HG02588 (cell line): ENCODE measurements around the gene ANXA5.
"Not testable (repeated sequence)": the region's sequence is repeated elsewhere in the genome, so short reads cannot be mapped to it uniquely, and the experiment has no call there.

Experiments used
- ATAC-seq: cut with Tn5 transposase; IDR thresholded peaks from one replicate; pipeline ENCODE4 v1.9.1; 2021; ENCODE audit warnings: mild to moderate bottlenecking, moderate library complexity; ENCODE audit not compliant: unreplicated experiment

The ANXA5 gene

DNA sequence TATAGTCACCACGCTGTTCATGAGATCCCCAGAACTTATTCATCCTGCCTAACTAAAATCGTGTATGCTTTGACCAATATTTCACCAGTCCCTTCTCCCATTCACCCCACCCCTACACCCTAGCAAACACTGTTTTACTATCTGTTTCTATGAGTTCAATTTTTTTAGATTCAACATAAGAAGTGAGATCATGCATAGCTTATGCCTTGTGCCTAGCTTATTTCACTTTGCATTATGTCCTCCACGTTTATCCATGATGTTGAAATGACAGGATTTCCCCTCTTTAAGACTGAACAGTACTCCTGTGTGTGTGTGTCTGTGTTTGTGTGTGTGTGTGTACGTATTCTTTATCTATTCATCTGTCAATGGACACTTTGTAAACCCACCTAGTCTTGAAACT is 16.8 kb downstream of the ANXA5 start:
- no peak for ATAC-seq

DNA sequence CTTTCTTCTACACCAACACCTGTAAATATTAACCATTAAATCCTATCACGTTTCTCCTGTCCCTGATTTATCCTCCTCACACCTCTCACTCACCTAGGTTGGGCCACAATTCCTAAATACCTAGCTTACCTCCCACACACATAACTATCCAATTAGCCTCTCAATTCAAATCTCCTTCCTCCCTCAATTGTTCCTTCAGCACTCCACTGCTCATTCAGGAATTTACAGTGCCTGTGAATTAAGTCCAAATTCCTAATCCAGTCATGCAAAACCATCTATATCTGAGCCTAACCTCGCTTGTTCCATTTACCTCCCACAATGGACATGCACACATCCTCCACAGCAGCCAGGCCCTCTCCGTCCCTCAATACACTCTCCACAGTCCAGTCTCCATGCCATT is 17.5 kb downstream of the ANXA5 start:
- no peak for ATAC-seq

DNA sequence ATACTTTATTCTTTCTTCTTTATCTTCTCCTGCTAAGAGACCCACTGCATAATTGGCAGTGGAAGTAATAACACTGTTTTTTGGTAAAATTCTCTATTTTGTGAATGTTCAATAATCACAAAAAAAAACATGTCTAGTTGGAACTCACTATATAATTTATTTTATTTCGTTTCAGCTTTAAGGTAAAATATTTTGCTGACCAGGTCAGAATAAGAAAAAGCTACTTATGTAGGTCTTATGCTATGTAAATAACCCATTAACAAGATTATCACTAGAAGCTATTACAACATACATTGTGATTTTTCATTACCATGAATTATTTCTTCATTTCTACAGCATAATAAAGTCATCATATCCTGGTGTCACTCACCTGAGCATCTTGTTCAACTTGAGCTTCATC is 19.3 kb downstream of the ANXA5 start:
- no peak for ATAC-seq

DNA sequence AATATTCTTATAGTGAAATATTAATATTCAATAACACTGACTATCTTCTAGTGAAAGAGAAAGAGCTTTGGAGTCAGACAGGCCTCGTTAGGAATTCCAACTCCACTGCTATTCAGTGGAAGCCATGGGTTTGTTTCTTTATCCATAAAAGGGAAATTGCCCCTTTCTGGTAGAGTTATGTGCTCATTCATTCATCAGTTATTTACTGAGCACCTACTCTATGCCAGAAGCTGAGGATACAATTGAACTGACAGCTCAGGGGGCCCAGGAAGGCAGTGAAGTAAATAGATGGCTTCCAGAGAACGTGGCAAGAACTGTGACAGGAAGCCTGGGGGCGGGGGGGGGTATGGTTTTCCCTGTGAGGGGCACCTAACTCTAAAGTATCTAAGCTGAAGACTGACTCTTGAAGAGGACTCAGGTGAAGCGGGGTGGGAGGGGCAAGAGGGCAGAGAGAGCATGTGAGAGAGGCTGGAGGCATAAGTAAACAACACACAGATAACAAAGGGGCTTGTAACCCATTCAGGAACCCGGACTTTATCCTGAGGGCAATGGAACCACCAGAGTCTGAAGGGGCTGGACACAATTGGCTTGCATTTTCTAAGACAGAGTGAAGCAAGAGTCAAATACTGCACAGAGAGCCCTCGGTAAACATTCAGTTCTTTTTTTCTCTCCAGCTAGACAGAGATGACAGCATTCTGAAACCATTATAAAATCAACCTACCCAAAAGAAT is 20.3 kb downstream of the ANXA5 start:
- no peak for ATAC-seq

DNA sequence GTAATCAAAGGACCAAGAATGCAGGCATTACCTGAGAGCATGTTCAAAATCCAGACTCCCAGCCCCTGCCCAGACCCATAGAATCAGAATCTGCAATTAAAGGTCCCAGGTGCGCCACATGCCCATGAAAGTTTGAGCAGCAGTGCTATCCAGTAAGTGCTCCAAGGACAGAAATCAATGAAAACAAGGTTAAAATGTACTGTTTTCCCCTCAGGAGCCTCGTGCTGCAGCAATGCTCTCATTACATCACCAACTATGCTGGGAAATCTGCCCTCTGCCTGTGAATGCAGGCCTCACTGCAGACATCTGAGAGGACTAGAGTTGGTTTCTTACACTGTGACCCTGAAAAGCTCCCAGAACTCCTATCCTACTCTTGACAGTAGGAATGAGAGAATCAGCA is 21.1 kb downstream of the ANXA5 start:
- no peak for ATAC-seq

DNA sequence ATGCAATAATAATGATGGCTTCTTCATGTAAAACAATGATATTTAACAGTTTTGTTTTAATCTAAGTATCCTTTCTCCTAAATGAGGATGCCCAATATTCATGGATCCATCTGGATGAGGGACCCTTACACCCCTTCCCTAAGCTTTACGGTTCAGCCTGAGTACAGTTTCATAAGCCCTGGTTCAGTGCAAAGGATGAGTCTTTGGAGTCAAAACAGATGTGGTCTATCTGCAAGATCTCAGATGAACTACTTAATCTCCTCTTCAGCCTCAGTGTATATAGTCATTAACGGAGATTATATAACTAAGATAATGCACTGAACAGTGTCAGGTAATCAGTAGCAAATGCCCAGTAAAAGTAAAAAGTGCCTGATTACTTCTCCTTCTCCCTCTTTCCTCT is 22.1 kb downstream of the ANXA5 start:
- no peak for ATAC-seq

DNA sequence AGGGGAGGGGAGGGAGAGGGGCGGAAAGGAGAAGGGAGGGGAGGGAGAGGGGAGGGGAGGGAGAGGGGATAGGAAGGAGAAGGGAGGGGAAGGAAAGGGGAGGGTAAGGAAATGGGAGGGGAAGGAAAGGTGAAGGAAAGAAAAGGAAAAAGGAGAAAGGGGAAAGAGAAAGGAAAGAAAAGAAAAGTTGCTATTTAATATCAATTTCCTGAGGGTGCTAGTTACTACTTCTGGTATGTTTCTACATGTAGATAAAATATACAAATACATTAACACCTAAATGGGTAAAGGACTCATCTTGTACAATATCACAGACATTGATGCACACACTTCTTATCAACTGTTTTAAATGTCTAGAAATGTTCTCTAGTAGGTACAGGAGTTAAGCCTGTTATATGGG is 22.6 kb downstream of the ANXA5 start:
- no peak for ATAC-seq

DNA sequence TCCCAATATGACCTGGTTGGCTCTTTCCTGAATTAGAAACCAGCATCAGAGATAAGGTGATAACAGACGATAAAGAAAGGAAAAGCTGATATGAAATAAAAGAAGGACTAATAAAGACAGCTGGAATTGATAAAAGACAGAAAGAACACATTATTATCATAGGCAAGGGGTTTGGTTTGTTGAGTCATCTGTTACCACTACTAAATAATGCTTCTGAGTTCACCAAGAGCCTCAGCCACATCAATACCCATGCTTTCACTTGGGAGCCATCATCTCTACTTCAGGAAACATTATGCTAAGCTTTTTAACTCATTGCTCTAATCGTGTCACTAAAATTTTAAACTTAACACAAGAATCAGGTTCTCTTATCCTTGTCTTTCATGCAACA is 27.6 kb downstream of the ANXA5 start:
- ATAC-seq, result no peak

DNA sequence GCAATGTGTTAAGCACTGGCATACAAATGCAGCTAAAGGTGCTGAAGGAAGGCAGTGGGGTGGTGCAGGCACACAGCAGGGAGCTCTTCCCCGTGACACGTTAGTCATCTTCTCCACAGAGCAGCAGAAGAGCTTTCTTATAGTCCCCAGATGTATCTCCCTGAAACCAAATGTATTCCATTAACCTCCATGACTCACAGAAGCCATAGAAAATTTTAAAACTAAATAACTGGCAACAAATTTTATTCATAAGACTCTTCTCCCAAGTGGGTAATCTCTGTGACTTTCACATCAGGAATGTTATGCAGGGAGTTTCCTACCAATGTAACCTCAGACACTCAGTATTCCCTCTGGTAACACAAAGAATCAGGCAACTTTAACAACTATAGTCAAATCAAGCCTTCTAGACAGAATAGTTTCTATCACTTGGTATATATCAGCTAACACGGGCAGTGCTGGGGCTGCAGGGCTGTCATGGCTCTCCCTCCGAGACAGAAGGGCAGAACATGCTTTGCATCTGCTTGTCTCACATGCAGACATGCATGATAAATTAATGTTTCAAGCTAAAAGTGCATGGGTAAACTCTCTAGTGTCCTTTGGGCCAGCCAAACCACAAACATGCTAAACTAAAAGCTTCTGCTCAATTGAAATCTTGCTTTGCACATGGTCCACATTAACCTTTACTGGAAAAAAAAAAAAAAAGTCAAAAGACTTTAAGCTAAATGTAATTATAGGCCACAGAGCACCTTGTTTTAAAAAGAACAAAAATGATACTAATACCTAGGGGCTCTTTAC is 28.2 kb downstream of the ANXA5 start:
- no peak for ATAC-seq

DNA sequence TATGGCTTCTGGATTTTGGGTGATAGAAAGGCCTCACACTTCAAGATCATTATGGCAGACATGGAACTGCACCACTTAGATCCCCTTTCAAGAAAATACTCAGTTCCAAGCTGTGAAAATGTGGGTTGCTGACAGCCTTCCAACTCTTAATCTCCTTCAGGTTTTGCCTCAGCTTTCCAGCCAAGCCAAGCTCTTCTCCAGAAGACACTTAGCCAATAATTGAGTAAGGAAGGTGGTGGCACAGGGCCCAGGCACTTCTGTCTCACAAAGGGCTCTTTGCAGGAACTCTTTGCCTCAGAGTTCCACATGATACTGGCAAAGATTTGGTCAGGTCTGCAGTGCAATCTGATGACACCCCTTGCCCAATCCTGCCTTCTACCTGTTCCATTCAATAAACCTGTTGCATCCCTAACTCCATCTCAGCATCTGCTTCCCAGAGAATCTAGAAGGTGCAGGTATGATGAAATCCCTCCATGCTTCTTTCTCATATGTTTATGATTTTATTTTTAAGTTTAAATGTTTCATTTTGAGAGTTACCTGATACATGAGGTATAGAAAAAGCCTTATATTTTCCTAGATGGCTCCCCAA is 30.6 kb downstream of the ANXA5 start:
- no peak for ATAC-seq

DNA sequence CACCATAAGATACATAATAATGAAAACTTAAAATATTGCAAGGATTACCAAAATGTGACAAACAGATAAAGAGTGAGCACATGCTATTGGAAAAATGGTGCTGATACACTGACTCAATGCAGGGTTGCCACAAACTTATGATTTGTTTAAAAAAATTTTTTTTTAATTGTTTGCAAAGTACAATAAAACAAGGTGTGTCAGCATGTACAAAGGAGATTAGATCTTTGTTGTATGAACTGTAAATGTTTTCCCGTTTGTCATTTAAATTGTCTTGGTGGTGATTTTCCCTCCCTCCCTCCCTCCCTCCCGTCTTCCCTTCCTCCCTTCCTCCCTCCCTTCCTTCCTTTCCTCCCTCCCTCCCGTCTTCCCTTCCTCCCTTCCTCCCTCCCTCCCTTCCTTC is 31.4 kb downstream of the ANXA5 start:
- ATAC-seq, result no peak

DNA sequence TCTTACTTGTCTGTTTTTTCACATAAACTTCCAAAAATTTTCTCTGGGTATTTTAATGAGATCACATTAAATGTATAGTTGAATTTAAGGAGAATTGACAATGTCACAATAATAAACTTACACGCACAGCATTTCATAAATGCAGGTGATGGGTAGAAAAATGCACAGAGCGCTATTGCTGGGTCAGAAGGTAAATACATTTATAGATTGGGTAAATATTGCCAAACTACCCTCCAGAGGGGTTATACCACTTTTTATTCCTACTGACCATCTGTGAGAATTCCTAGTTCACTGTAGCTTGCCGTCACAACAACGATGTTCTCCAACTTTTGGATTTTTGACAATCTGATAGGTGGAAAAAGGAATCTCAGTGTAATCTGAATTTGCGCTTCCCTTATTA is 34.6 kb downstream of the ANXA5 start:
- ATAC-seq, result no peak

DNA sequence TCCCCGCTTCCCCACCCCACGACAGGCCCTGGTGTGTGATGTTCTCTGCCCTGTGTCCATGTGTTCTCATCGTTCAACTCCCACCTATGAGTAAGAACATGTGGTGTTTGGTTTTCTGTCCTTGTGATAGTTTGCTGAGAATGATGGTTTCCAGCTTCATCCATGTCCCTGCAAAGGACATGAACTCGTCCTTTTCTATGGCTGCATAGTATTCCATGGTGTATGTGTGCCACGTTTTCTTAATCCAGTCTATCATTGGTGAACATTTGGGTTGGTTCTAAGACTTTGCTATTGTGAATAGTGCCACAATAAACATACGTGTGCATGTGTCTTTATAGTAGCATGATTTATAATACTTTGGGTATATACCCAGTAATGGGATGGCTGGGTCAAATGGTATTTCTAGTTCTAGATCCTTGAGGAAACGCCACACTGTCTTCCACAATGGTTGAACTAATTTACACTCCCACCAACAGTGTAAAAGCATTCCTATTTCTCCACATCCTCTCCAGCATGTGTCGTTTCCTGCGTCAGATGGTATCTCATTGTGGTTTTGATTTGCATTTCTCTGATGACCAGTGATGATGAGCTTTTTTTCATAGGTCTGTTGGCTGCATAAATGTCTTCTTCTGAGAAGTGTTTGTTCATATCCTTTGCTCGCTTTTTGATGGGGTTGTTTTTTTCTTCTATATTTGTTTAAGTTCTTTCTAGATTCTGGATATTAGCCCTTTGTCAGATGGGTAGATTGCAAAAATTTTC is 36.4 kb downstream of the ANXA5 start:
- not testable (repeated sequence) for ATAC-seq

DNA sequence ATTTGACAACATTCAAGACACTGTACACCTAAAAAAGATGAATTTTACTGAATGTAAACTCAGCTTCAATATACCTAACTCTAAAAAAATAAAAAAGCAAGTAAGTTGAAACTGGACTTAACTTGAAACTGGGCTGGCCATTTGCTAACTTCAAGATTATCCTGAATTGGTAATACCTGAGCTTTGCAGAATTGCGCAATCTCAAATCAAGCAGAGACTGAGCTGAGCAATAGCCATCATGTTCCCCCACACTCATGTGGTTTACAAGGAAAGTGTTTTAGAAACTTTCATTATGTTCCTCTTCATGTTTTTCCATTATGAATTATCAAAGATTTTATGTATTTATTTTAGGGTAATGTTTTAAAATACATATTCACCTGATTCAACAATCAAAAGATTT is 38.7 kb downstream of the ANXA5 start:
- ATAC-seq, result no peak

DNA sequence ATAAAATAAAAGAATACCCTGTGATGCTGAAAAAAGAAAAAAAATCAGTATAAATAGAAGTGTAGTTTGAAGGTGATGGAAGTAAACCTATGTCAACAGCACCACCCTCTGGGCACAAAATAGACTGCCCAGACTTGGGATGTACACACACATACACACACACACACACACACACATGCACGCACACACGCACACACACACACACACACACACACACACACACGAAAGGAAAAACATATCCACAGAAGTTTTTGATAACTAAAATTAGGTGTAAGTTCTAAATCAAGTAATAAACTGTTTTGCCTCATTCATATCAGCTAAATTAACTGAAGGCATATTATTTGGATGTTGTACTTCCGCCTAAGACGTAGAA is 40.5 kb downstream of the ANXA5 start:
- no peak for ATAC-seq

DNA sequence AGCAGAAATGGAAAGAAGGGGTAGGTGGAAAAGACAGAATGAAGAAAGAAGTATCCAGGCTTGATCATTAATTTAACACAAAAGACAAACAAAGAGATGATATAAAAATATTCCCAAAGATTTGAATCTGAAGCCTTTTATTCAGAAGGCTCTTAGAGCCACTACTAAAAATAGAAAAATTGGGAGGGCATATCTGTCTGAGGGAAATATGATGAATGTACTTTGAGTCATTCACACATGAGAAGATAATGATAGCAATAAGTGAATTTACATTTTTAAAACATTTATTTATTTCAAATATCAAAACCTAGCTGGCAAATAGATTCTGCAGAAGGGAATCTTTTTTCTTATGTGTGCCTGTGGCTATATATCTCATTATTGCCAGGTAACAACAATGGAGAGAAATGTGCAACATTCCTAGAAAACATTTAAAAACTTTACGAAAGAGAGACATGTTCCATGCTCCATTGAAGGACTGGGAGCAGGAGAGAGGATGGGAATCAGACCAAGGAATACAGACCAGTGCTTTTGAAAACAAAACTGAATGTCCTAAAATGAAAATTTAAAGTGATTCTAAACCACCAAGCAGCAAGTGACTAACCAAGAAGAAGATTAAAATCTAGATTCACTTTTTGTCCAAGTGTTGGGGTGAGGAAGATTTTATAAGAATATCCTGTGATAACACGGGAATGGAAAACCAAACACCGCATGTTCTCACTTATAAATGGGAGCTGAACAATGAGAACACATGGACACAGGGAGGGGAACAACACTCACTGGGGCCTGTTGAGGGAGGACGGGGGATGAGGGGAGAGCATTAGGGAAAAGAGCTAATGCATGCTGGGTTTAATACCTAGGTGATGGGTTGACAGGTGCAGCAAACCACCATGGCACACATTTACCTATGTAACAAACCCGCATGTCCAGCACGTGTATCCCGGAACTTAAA is 41.2 kb downstream of the ANXA5 start:
- no peak for ATAC-seq

DNA sequence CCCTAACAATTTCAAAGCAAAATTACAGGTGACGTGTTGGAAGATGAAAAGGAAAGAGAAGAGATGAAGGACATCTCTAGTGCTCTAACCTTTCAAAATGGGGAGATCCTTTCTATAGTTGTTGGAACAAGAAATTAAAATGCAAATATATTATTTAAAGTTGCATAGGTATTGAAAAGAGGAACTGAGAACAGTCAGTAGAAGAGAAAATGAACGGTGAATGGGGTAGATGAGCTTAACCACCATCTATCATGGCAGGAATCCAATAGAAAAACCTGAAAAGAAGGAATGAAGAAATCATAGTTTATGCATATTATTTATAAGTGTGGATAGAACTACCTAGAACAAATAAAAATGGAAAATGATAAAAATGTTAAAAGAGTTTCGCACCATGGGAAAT is 42.0 kb downstream of the ANXA5 start:
- ATAC-seq, result peak; percentile 79

DNA sequence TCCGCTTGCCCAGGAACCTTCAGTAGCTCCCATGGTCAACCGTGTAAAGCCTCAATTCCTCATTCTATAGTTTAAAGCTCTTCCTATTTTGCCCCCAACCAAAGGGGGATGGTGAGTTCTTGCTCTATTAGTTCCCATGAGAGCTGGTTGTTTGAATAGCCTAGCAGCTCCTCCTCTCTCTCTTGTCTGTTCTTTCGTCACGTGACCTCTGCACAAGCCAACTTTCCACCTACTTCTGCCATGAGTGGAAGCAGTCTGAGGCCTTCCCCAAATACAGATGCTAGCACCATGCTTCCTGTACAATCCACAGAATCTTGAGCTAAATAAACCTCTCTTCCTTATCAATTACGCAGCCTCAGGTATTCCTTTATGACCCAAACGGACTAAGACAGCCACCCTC is 42.8 kb downstream of the ANXA5 start:
- no peak for ATAC-seq

DNA sequence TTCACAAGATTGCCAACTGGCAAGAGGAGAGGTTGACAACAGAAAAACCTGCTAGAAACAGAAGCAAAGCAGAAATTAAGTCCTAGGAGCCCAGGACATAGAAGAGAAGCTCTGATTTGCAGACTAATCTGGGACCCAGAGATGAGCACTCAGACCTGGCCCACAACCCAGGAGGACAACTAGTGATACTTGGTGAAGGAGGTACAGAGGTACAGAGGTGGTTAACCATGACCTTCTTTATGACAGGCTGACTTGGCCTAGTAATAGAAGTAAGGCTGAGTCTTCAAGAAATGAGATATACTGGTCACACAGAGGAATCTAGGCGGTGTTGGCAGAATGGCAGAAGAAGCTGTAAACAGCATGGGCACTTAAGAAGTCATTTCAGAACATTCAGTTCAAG is 43.6 kb downstream of the ANXA5 start:
- ATAC-seq, result no peak

DNA sequence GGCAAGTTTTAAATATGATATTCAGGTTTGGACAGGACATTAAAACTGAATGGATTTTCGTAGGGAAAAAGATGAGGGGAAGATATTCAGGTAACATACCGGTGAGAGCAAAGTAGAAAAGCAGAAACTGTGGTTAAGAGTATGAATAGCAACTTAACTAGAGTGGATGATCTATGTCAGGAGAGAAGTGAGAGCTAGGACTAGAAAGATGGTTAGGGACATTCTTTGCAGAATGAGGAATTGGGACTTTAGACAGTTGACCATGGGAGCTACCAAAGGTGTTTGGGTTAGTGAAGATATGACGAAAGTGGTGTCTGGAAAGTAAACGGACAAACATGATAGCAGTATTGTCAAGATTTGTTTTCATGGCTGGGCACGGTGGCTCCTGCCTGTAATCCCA is 45.2 kb downstream of the ANXA5 start:
- no peak for ATAC-seq
